C4-2B (cell line): ENCODE data around the gene RNF40.

Experiments used
- ZFX ChIP-seq: fragments of 450-650 bp; IDR thresholded peaks from 2 replicates; pipeline ENCODE4 v1.6.1; 2017
- TF ChIP-seq, protein P1 (sequence below): fragments of 450-650 bp; conservative IDR thresholded peaks from 2 replicates; pipeline ENCODE4 v1.5.1; 2017; ENCODE audit warnings: mild to moderate bottlenecking

DNA sequence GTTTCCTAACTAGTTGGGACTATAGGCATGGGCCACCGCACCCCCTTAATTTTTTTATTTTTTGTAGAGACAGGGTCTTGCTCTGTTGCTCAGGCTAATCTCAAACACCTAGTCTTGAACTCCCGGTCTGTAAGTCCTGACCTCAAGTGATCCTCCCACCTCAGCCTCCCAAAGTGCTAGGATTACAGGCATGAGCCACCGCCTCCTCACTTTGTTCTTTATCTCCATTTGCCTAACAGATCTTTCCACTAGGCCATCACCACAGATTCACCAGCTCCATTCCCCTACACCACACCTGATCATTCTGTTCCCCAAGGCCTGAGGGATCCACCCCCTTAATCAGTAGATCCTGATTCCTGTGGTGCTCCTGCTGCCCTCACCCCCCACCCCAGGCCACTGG lies 32.5 kb downstream of the RNF40 start:
- TF ChIP-seq, protein P1, sequence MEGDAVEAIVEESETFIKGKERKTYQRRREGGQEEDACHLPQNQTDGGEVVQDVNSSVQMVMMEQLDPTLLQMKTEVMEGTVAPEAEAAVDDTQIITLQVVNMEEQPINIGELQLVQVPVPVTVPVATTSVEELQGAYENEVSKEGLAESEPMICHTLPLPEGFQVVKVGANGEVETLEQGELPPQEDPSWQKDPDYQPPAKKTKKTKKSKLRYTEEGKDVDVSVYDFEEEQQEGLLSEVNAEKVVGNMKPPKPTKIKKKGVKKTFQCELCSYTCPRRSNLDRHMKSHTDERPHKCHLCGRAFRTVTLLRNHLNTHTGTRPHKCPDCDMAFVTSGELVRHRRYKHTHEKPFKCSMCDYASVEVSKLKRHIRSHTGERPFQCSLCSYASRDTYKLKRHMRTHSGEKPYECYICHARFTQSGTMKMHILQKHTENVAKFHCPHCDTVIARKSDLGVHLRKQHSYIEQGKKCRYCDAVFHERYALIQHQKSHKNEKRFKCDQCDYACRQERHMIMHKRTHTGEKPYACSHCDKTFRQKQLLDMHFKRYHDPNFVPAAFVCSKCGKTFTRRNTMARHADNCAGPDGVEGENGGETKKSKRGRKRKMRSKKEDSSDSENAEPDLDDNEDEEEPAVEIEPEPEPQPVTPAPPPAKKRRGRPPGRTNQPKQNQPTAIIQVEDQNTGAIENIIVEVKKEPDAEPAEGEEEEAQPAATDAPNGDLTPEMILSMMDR, result no peak
- TF ChIP-seq ZFX, result no peak
